Forelimb muscle (tissue), 1 donor: ENCODE measurements around the gene MOCOS. TPM values are rescaled to one million over a fixed set of nuclear protein-coding genes. Genes with fewer than 3 reads are reported as not detected.
A peak's percentile ranks its signal among the peaks of the same experiment; 100 is the strongest.

Experiments
- DNase-seq: peaks from one replicate; pipeline ENCODE4 v3.0.0-alpha.2; 2013; ENCODE audit warnings: low read depth
- polyA plus RNA-seq: library from polyadenylated mRNA; unstranded; fragments of 120-200 nt; gene quantifications from one replicate; pipeline ENCODE4 v1.2.1, GENCODE V29; 2013; ENCODE audit not compliant: insufficient read length

Gene MOCOS
- polyA plus RNA-seq, 1 donor: 0.14 TPM

GRCh38 chr18:36271153-36271552, 83.9 kb downstream of the MOCOS start:
- no peak for DNase-seq

GRCh38 chr18:36273347-36273746, 86.0 kb downstream of the MOCOS start:
- no peak for DNase-seq

- no peak for DNase-seq
These were observed 86.9 kb downstream of the MOCOS start for GRCh38 chr18:36274083-36274715.

- DNase-seq: no peak
These were observed 88.3 kb downstream of the MOCOS start for GRCh38 chr18:36275561-36275960.

- DNase-seq: no peak
These were observed 91.7 kb downstream of the MOCOS start for GRCh38 chr18:36279001-36279400.

GRCh38 chr18:36281936-36282335, 94.6 kb downstream of the MOCOS start:
- DNase-seq: no peak

GRCh38 chr18:36283448-36283847, 96.2 kb downstream of the MOCOS start:
- no peak for DNase-seq

GRCh38 chr18:36284268-36284667, 97.0 kb downstream of the MOCOS start:
- DNase-seq: no peak

- DNase-seq: peak; percentile 47
These were observed 97.5 kb downstream of the MOCOS start for GRCh38 chr18:36284671-36285295.

- DNase-seq: no peak
These were observed 100.4 kb downstream of the MOCOS start for GRCh38 chr18:36287653-36288052.

- no peak for DNase-seq
These were observed 101.4 kb downstream of the MOCOS start for GRCh38 chr18:36288689-36289088.

GRCh38 chr18:36294031-36294430, 106.7 kb downstream of the MOCOS start:
- DNase-seq: no peak

GRCh38 chr18:36295214-36295613, 107.9 kb downstream of the MOCOS start:
- DNase-seq: no peak

GRCh38 chr18:36295880-36296301, 108.6 kb downstream of the MOCOS start:
- DNase-seq: no peak

GRCh38 chr18:36296650-36297416, 109.5 kb downstream of the MOCOS start:
- peak; percentile 49 for DNase-seq

- no peak for DNase-seq
These were observed 110.3 kb downstream of the MOCOS start, which contains the start of gene FHOD3 for GRCh38 chr18:36297417-36298125. Gene FHOD3, plus strand, starts transcription at chr18:36297713. Its CDS starts 123 bp downstream, at chr18:36297836.

GRCh38 chr18:36298126-36298741, 110.9 kb downstream of the MOCOS start:
- DNase-seq: no peak

GRCh38 chr18:36299015-36299414, 111.7 kb downstream of the MOCOS start:
- no peak for DNase-seq

GRCh38 chr18:36300211-36300610, 112.9 kb downstream of the MOCOS start:
- DNase-seq: no peak

- no peak for DNase-seq
These were observed 114.6 kb downstream of the MOCOS start for GRCh38 chr18:36301884-36302283.

- no peak for DNase-seq
These were observed 115.4 kb downstream of the MOCOS start for GRCh38 chr18:36302676-36303075.
